ENCODE data around the gene RAB8B.

GRCh38 chr15:63178034-63178433 lies 11.4 kb upstream of the RAB8B start:
- no peak for TF ChIP-seq TAF1 (IDR thresholded peaks at IDR 0.05; ENCODE audit: borderline replicate concordance, insufficient read depth, low read length)
- TF ChIP-seq REST (IDR thresholded peaks at IDR 0.05; ENCODE audit: insufficient read depth in 1 of 2, low read depth in 2 of 2, low read length in 2 of 2) = no peak
- TF ChIP-seq POLR2AphosphoS5 (IDR thresholded peaks at IDR 0.05; ENCODE audit: low read depth, low read length) = no peak
- no peak for TF ChIP-seq SIN3A (IDR thresholded peaks at IDR 0.05; ENCODE audit: borderline replicate concordance, insufficient read depth, low read length)
- TF ChIP-seq FOXP2 (optimal IDR thresholded peaks at IDR 0.05; ENCODE audit: borderline replicate concordance, extremely low read depth, extremely low read length, insufficient read depth) = no peak
